MM.1S (cell line): ENCODE data around the gene NLRP5.

Experiments used
- EZH2 ChIP-seq: fragments of 300-600 bp; sonication (generic); optimal IDR thresholded peaks from 2 replicates; pipeline ENCODE3; 2017; ENCODE audit warnings: low read depth, mild to moderate bottlenecking, antibody characterized with exemption, low read length, mixed read lengths
- TF ChIP-seq, protein P1 (sequence below): fragments of 300-600 bp; sonication (generic); IDR thresholded peaks from 2 replicates; pipeline ENCODE4 v1.5.1; 2016; ENCODE audit warnings: antibody characterized with exemption, low read length, mixed read lengths

DNA sequence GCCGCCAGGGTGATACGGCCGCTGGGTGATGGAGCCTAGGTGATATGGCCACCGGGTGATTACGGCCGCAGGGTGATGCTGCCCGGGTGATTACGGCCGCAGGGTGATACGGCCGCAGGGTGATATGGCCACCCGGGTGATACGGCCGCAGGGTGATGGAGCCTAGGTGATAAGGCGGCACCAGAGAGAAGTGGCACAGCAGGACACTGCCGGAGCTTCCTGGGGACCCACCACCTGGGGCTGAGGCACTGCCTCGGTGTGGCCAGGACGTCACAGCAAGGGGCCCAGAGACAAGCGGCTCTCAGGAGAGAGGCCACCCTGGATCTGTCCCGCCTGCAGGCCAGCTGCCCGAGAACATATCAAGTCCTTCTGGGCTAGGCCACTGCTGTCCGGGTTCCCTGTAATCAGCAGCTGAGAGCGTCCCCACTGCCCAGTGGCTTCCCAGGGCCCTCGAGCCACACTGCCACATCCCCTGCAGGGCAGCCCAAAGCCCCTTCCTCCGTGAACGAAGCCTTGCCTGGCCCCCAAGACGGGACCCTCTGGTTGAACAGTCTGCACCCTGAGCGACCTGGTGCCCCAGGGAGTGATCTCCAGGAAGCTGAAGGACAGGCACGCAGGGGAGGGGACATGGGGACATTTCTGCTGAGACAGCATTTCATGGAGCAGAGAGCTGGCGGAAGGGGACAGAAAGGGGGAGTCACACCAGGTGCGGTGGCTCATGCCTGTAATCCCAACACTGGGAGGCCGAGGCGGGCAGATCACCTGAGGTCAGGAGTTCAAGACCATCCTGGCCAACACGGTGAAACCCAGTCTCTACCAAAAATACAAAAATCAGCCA lies 112.4 kb downstream of the NLRP5 start:
- TF ChIP-seq, protein P1, sequence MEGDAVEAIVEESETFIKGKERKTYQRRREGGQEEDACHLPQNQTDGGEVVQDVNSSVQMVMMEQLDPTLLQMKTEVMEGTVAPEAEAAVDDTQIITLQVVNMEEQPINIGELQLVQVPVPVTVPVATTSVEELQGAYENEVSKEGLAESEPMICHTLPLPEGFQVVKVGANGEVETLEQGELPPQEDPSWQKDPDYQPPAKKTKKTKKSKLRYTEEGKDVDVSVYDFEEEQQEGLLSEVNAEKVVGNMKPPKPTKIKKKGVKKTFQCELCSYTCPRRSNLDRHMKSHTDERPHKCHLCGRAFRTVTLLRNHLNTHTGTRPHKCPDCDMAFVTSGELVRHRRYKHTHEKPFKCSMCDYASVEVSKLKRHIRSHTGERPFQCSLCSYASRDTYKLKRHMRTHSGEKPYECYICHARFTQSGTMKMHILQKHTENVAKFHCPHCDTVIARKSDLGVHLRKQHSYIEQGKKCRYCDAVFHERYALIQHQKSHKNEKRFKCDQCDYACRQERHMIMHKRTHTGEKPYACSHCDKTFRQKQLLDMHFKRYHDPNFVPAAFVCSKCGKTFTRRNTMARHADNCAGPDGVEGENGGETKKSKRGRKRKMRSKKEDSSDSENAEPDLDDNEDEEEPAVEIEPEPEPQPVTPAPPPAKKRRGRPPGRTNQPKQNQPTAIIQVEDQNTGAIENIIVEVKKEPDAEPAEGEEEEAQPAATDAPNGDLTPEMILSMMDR, result no peak
- no peak for TF ChIP-seq EZH2
